ENCODE measurements around the gene ASXL2. TPM values are rescaled to one million over a fixed set of nuclear protein-coding genes. Genes with fewer than 3 reads are reported as not detected.
"Not testable (repeated sequence)": the region's sequence is repeated elsewhere in the genome, so short reads cannot be mapped to it uniquely, and the experiment has no call there.

Gene ASXL2
- polyA plus RNA-seq, 1 experiment: 14.0 TPM

DNA sequence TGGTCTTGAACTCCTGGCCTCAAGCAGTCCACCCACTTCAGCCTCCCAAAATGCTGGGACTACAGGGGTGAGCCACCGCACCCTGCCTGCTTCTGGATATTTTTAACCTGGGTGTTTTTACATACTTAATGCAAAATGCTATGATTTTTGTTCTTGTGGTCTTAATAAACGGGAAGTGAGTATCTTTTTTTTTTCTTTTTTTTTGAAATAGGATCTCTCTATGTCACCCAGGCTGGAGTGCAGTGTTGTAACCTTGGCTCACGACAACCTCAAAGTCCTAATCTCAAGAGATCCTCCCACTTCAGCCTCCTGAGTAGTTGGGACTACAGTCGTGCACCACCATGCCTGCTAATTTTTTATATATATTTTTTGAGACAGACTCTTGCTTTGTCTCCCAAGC lies 19.2 kb upstream of the ASXL2 start:
- DNase-seq (ENCODE audit: low read depth, low spot score): no peak
- ChIA-PET POLR2A (no interaction called here), CTCF (no interaction called here)
- TF ChIP-seq CTCF (IDR thresholded peaks at IDR 0.05; ENCODE audit: low read depth, low read length): no peak
- H3K9me3 ChIP-seq (ENCODE audit: control insufficient read depth, insufficient read depth, low read length): 0 out of 2 replicates have a peak, but pooled peaks cover 3% of the 10 kb centered on the region
- H3K4me3 ChIP-seq (ENCODE audit: low read depth, low read length): no peak overlapping the region
- no peak overlapping the region for H3K27ac ChIP-seq (ENCODE audit: low read depth, low read length)
- no peaks in the 10 kb centered on the region for H3K27me3 ChIP-seq (ENCODE audit: control insufficient read depth, insufficient read depth, low read length)

GRCh38 chr2:25896308-25896707 lies 18.0 kb upstream of the ASXL2 start:
- H3K4me3 ChIP-seq (ENCODE audit: low read depth, low read length); H3K27me3 ChIP-seq (ENCODE audit: control insufficient read depth, insufficient read depth, low read length); H3K9me3 ChIP-seq (ENCODE audit: control insufficient read depth, insufficient read depth, low read length); DNase-seq (ENCODE audit: low read depth, low spot score); H3K27ac ChIP-seq (ENCODE audit: low read depth, low read length); POLR2A ChIA-PET: not testable (repeated sequence)
- CTCF ChIA-PET: interaction anchor here (0.5 to 1.9 kb wide), 2 partner anchors 44 to 228 kb away, joined by 3 to 5 read pairs; no protein-coding TSS in a partner anchor

- ChIA-PET POLR2A (no interaction called here), CTCF (interaction anchor here (1.1 to 1.9 kb wide), 3 partner anchors 17 to 55 kb away, joined by 3 to 5 read pairs (median 5); partner anchors contain the start of gene ASXL2)
- H3K27ac ChIP-seq (ENCODE audit: low read depth, low read length): no peak overlapping the region
- DNase-seq (ENCODE audit: low read depth, low spot score): no peak
- no peaks in the 10 kb centered on the region for H3K9me3 ChIP-seq (ENCODE audit: control insufficient read depth, insufficient read depth, low read length)
- no peak for TF ChIP-seq CTCF (IDR thresholded peaks at IDR 0.05; ENCODE audit: low read depth, low read length)
- no peak overlapping the region for H3K4me3 ChIP-seq (ENCODE audit: low read depth, low read length)
- H3K27me3 ChIP-seq (ENCODE audit: control insufficient read depth, insufficient read depth, low read length): no peaks in the 10 kb centered on the region
Measured at GRCh38 chr2:25895610-25896009, 17.3 kb upstream of the ASXL2 start.

GRCh38 chr2:25895018-25895417 lies 16.7 kb upstream of the ASXL2 start:
- DNase-seq (ENCODE audit: low read depth, low spot score): no peak
- H3K9me3 ChIP-seq (ENCODE audit: control insufficient read depth, insufficient read depth, low read length): no peaks in the 10 kb centered on the region
- no peak overlapping the region for H3K4me3 ChIP-seq (ENCODE audit: low read depth, low read length)
- no peaks in the 10 kb centered on the region for H3K27me3 ChIP-seq (ENCODE audit: control insufficient read depth, insufficient read depth, low read length)
- CTCF ChIA-PET: interaction anchor here (0.7 to 1.9 kb wide), 4 partner anchors 9 to 55 kb away, joined by 3 to 5 read pairs (median 4); partner anchors contain the start of gene ASXL2
- POLR2A ChIA-PET: no interaction called here
- H3K27ac ChIP-seq (ENCODE audit: low read depth, low read length): no peak overlapping the region
- TF ChIP-seq CTCF (IDR thresholded peaks at IDR 0.05; ENCODE audit: low read depth, low read length): no peak

GRCh38 chr2:25894135-25894830 lies 16.0 kb upstream of the ASXL2 start:
- CTCF ChIA-PET: interaction anchor here (0.7 to 1.9 kb wide), 4 partner anchors 10 to 56 kb away, joined by 3 to 5 read pairs (median 4); partner anchors contain the start of gene ASXL2
- no peak for TF ChIP-seq CTCF (IDR thresholded peaks at IDR 0.05; ENCODE audit: low read depth, low read length)
- POLR2A ChIA-PET: interaction anchor here (0.7 kb wide), 1 partner anchor 54 kb away, joined by 4 read pairs; no protein-coding TSS in a partner anchor
- no peaks in the 10 kb centered on the region for H3K9me3 ChIP-seq (ENCODE audit: control insufficient read depth, insufficient read depth, low read length)
- no peak overlapping the region for H3K4me3 ChIP-seq (ENCODE audit: low read depth, low read length)
- no peaks in the 10 kb centered on the region for H3K27me3 ChIP-seq (ENCODE audit: control insufficient read depth, insufficient read depth, low read length)
- H3K27ac ChIP-seq (ENCODE audit: low read depth, low read length): no peak overlapping the region
- DNase-seq (ENCODE audit: low read depth, low spot score): no peak

Data from AG04450 (cell line).